ENCODE data around the gene GJB6.

- TF ChIP-seq, protein P1, sequence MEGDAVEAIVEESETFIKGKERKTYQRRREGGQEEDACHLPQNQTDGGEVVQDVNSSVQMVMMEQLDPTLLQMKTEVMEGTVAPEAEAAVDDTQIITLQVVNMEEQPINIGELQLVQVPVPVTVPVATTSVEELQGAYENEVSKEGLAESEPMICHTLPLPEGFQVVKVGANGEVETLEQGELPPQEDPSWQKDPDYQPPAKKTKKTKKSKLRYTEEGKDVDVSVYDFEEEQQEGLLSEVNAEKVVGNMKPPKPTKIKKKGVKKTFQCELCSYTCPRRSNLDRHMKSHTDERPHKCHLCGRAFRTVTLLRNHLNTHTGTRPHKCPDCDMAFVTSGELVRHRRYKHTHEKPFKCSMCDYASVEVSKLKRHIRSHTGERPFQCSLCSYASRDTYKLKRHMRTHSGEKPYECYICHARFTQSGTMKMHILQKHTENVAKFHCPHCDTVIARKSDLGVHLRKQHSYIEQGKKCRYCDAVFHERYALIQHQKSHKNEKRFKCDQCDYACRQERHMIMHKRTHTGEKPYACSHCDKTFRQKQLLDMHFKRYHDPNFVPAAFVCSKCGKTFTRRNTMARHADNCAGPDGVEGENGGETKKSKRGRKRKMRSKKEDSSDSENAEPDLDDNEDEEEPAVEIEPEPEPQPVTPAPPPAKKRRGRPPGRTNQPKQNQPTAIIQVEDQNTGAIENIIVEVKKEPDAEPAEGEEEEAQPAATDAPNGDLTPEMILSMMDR (IDR thresholded peaks at IDR 0.05; ENCODE audit: low read depth, low read length) = no peak
- TF ChIP-seq POLR2A (IDR thresholded peaks at IDR 0.05; ENCODE audit: extremely low read depth, insufficient read length) = no peak
- TF ChIP-seq, protein P2, sequence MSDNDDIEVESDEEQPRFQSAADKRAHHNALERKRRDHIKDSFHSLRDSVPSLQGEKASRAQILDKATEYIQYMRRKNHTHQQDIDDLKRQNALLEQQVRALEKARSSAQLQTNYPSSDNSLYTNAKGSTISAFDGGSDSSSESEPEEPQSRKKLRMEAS (IDR thresholded peaks at IDR 0.05; ENCODE audit: low read depth, low read length) = no peak
- no peak for TF ChIP-seq MYC (IDR thresholded peaks at IDR 0.05; ENCODE audit: low read depth, low read length)
These were observed 25.9 kb downstream of the GJB6 start for GRCh38 chr13:20206065-20206697.

All from NB4 (cell line).